CD14-positive monocyte (primary cell): ENCODE measurements around the gene DSC1. TPM values are rescaled to one million over a fixed set of nuclear protein-coding genes. Genes with fewer than 3 reads are reported as not detected.

Experiments
- DNase-seq, 3 donors: peaks; one replicate each; pipeline ENCODE4 v3.0.0-alpha.2; 2011 to 2022
- H2AFZ ChIP-seq: 2 replicates; pipeline ENCODE4 v1.6.0; 2012; ENCODE audit warnings: mild to moderate bottlenecking, low read depth, low read length, inconsistent platforms; ENCODE audit not compliant: insufficient read depth, poor library complexity, severe bottlenecking
- H3K27ac ChIP-seq, 2 donors: 1 replicate in 1 of 2; 2 replicates in 1 of 2; pipeline ENCODE4 v1.5.1; 2012 to 2013; ENCODE audit warnings: low read length in 2 of 2, control low read depth in 1 of 2, inconsistent platforms in 1 of 2, low read depth in 1 of 2, mild to moderate bottlenecking in 1 of 2
- H3K27me3 ChIP-seq, 2 donors: one replicate each; pipeline versions ENCODE4 v1.6.0 to v1.6.1; 2011 to 2013; ENCODE audit warnings: low read length in 2 of 2; ENCODE audit not compliant: control insufficient read depth in 2 of 2, insufficient read depth in 2 of 2
- H3K36me3 ChIP-seq, 2 donors: replicated peaks in 1 of 2; 1 replicate in 1 of 2; 2 replicates in 1 of 2; pipeline versions ENCODE4 v1.5.1 to v1.6.1; 2012 to 2013; ENCODE audit warnings: low read length in 2 of 2, control low read depth in 1 of 2, inconsistent platforms in 1 of 2, mild to moderate bottlenecking in 1 of 2; ENCODE audit not compliant: insufficient read depth in 2 of 2, control insufficient read depth in 1 of 2
- H3K4me1 ChIP-seq, 2 donors: 1 replicate in 1 of 2; 2 replicates in 1 of 2; pipeline versions ENCODE4 v1.5.1 to v1.6.1; 2012 to 2013; ENCODE audit warnings: low read length in 2 of 2, control low read depth in 1 of 2, inconsistent platforms in 1 of 2, mild to moderate bottlenecking in 1 of 2, moderate library complexity in 1 of 2; ENCODE audit not compliant: insufficient read depth in 2 of 2, control insufficient read depth in 1 of 2
- H3K4me2 ChIP-seq: replicated peaks from 2 replicates; pipeline ENCODE3; 2012; ENCODE audit warnings: low read length, moderate library complexity, mild to moderate bottlenecking; ENCODE audit not compliant: poor library complexity, severe bottlenecking; ENCODE audit errors: extremely low read depth
- H3K4me3 ChIP-seq, 3 experiments: fragments of 200-600 bp in 1 of 3; sonication (generic) in 1 of 3; replicated peaks in 1 of 3; 1 replicate in 2 of 3; 2 replicates in 1 of 3; pipeline ENCODE4 v1.5.1; 2011 to 2013; ENCODE audit warnings: low read length in 3 of 3, mild to moderate bottlenecking in 3 of 3, control low read depth in 2 of 3, low read depth in 2 of 3, inconsistent platforms in 1 of 3, moderate library complexity in 1 of 3
- H3K79me2 ChIP-seq: 2 replicates; pipeline ENCODE4 v1.6.0; 2012; ENCODE audit warnings: mild to moderate bottlenecking, control low read depth, inconsistent platforms, low read length, moderate library complexity; ENCODE audit not compliant: insufficient read depth
- H3K9ac ChIP-seq: 2 replicates; pipeline ENCODE4 v1.6.0; 2017; ENCODE audit warnings: low read length, mild to moderate bottlenecking; ENCODE audit not compliant: insufficient read depth, poor library complexity, severe bottlenecking
- H3K9me3 ChIP-seq, 2 donors: replicated peaks in 1 of 2; 1 replicate in 1 of 2; 2 replicates in 1 of 2; pipeline versions ENCODE4 v1.5.1 to v1.6.1; 2012 to 2013; ENCODE audit warnings: low read length in 2 of 2, control low read depth in 1 of 2; ENCODE audit not compliant: control insufficient read depth in 1 of 2, insufficient read depth in 1 of 2
- H4K20me1 ChIP-seq: 2 replicates; pipeline ENCODE4 v1.6.0; 2012; ENCODE audit warnings: mild to moderate bottlenecking, low read length, control low read depth, moderate library complexity; ENCODE audit not compliant: insufficient read depth
- H3K27ac Mint-ChIP-seq, 7 donors: one replicate each; pipeline ENCODE4 v1.8.0; 2020; ENCODE audit warnings: mild to moderate bottlenecking in 7 of 7, mixed read lengths in 7 of 7, moderate library complexity in 6 of 7, inconsistent platforms in 2 of 7
- H3K27me3 Mint-ChIP-seq, 3 donors: one replicate each; pipeline ENCODE4 v1.8.0; 2021 to 2022; ENCODE audit warnings: low read depth in 3 of 3, mild to moderate bottlenecking in 3 of 3, mixed read lengths in 3 of 3, moderate library complexity in 3 of 3, inconsistent platforms in 1 of 3
- H3K36me3 Mint-ChIP-seq, 2 donors: one replicate each; pipeline ENCODE4 v1.8.0; 2020; ENCODE audit warnings: mixed read lengths in 2 of 2, inconsistent platforms in 1 of 2, mild to moderate bottlenecking in 1 of 2
- H3K4me1 Mint-ChIP-seq: one replicate; pipeline ENCODE4 v1.8.0; 2020; ENCODE audit warnings: mild to moderate bottlenecking, mixed read lengths
- H3K4me3 Mint-ChIP-seq, 2 donors: one replicate each; pipeline ENCODE4 v1.8.0; 2020; ENCODE audit warnings: mild to moderate bottlenecking in 2 of 2, mixed read lengths in 2 of 2, moderate library complexity in 1 of 2
- H3K9me3 Mint-ChIP-seq, 7 donors: one replicate each; pipeline ENCODE4 v1.8.0; 2020 to 2022; ENCODE audit warnings: mixed read lengths in 7 of 7, mild to moderate bottlenecking in 6 of 7, moderate library complexity in 6 of 7, inconsistent platforms in 2 of 7
- CTCF ChIP-seq: fragments of 200-600 bp; IDR thresholded peaks from one replicate; pipeline ENCODE4 v1.8.0; 2022; ENCODE audit warnings: antibody characterized with exemption, mild to moderate bottlenecking
- WGBS: methylation state at CpG from one replicate; pipeline ENCODE4 v1.1.5; 2013; ENCODE audit warnings: missing lambda C conversion rate; ENCODE audit not compliant: insufficient coverage; 5-methylcytosine and 5-hydroxymethylcytosine counted together
- intact Hi-C, 2 donors: fragments of 100-400 bp; cut with micrococcal nuclease; formaldehyde crosslinking; loops; one replicate each; pipeline versions ENCODE4 v1.15.0 to v1.15.1; 2023
- polyA plus RNA-seq, 3 donors: library from polyadenylated mRNA; depleted of rRNA in 1 of 3; unstranded in 2 of 3; stranded (reverse) in 1 of 3; fragments of 300-500 nt in 2 of 3; fragments of >200 nt in 1 of 3; fragmentation: Illumina TruSeq in 2 of 3; gene quantifications; 1 replicate in 2 of 3; 2 replicates in 1 of 3; pipeline ENCODE4 v1.2.3, GENCODE V29; 2012 to 2021

DSC1 gene
- polyA plus RNA-seq, 3 donors = not detected

- Mint-ChIP-seq H3K4me1 (no peaks in the 10 kb centered on the region), H3K36me3 (no peaks in the 10 kb centered on the region), H3K4me3 (no peak overlapping the region), H3K9me3 (peaks cover 0 to 6% (median 3%) of the 10 kb centered on the region in 7 donors), H3K27ac (no peak overlapping the region), H3K27me3 (peaks cover 0 to 2% (median 0%) of the 10 kb centered on the region in 3 donors)
- Histone ChIP-seq H3K9ac (no peak overlapping the region), H3K36me3 (no peaks in the 10 kb centered on the region), H3K4me3 (no peak overlapping the region), H3K4me1 (no peaks in the 10 kb centered on the region), H2AFZ (no peak overlapping the region), H3K79me2 (no peaks in the 10 kb centered on the region), H3K27me3 (no peaks in the 10 kb centered on the region), H3K9me3 (no peaks in the 10 kb centered on the region), H3K27ac (no peak overlapping the region), H4K20me1 (no peaks in the 10 kb centered on the region), H3K4me2 (no peak overlapping the region)
- DNase-seq = no peak
- intact Hi-C loops = no loop called here
- TF ChIP-seq CTCF = no peak
Measured at GRCh38 chr18:31192086-31192776, 29.6 kb upstream of the DSC1 start.

DNA sequence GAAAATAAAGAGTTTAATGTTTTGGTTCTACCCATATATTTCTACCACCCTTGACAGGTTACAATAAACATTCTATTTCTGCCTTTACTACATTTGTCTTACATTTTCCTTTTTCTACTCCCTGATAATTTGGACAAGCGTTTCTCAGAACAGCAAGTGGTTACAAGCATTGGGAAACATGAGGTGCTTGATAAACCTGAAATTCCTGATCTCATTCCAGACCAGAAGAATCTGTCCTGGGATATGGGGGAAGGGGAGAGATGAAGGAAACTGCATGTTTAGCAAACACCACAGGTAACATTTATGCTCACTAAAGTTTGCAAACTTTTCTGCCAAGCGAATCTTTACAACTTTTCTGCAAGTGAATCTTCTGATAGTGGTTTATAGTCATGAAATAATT lies 28.3 kb upstream of the DSC1 start:
- H3K4me3 ChIP-seq = no peak overlapping the region
- no peak overlapping the region for H3K27ac ChIP-seq
- H3K9me3 ChIP-seq = no peaks in the 10 kb centered on the region
- H3K79me2 ChIP-seq = no peaks in the 10 kb centered on the region
- H3K4me2 ChIP-seq = no peak overlapping the region
- DNase-seq = no peak
- no peaks in the 10 kb centered on the region for H4K20me1 ChIP-seq
- Mint-ChIP-seq H3K4me3 (no peak overlapping the region), H3K9me3 (peaks cover 0 to 3% (median 0%) of the 10 kb centered on the region in 7 donors), H3K36me3 (no peaks in the 10 kb centered on the region), H3K4me1 (no peaks in the 10 kb centered on the region), H3K27ac (no peak overlapping the region), H3K27me3 (no peaks in the 10 kb centered on the region)
- no peak for TF ChIP-seq CTCF
- no peaks in the 10 kb centered on the region for H3K36me3 ChIP-seq
- no CpG with 5 or more reads among the region's 2 CpGs for WGBS
- H3K4me1 ChIP-seq = no peaks in the 10 kb centered on the region
- no peaks in the 10 kb centered on the region for H3K27me3 ChIP-seq
- H2AFZ ChIP-seq = no peak overlapping the region
- intact Hi-C loops = no loop called here
- no peak overlapping the region for H3K9ac ChIP-seq
